IMR-90 (cell line): ENCODE results near the gene ZNF19. TPM values are rescaled to one million over a fixed set of nuclear protein-coding genes. Genes with fewer than 3 reads are reported as not detected.

Experiments used
- ATAC-seq: fragments of 200-7000 bp; cut with Tn5 transposase; 2 replicates; pipeline ENCODE4 v1.9.1; 2020; ENCODE audit warnings: low read depth, mild to moderate bottlenecking, moderate library complexity
- BruUV-seq: library from RNA; stranded (reverse); fragments of 400-500 nt; replicated peaks from 2 replicates; lab custom pipeline; 2021; lab: Mats Ljungman, UMichigan
- CTCF ChIA-PET: fragments of 300-600 bp; formaldehyde crosslinking; extraction: SDS; loops from one replicate; lab custom pipeline; 2021; ENCODE audit warnings: antibody characterized with exemption; lab: Yijun Ruan, JAX
- POLR2A ChIA-PET: fragments of 300-600 bp; sonication (Branson Sonifier 250); formaldehyde crosslinking; loops from one replicate; lab custom pipeline; 2022; ENCODE audit warnings: antibody characterized with exemption; ENCODE audit not compliant: unreplicated experiment; lab: Charles Lee
- DNase-seq: peaks from one replicate; pipeline ENCODE4 v3.0.0; 2013
- H2AFZ ChIP-seq: replicated peaks from 2 replicates; pipeline ENCODE3; 2013; ENCODE audit warnings: low read length, mild to moderate bottlenecking; ENCODE audit not compliant: poor library complexity
- H2AK5ac ChIP-seq: 2 replicates; pipeline ENCODE4 v1.6.1; 2013; ENCODE audit warnings: low read depth, low read length, inconsistent platforms
- H2AK9ac ChIP-seq: replicated peaks from 2 replicates; pipeline ENCODE3; 2013; ENCODE audit warnings: mild to moderate bottlenecking, low read depth, low read length, moderate library complexity; ENCODE audit not compliant: poor library complexity
- H2BK120ac ChIP-seq: 2 replicates; pipeline ENCODE4 v1.6.1; 2013; ENCODE audit warnings: low read depth, low read length, inconsistent platforms
- H2BK15ac ChIP-seq: 3 replicates; pipeline ENCODE4 v1.6.1; 2013; ENCODE audit warnings: low read depth, low read length, inconsistent platforms
- H2BK20ac ChIP-seq: 2 replicates; pipeline ENCODE4 v1.6.1; 2013; ENCODE audit warnings: low read depth, mild to moderate bottlenecking, inconsistent platforms, low read length, moderate library complexity
- H2BK5ac ChIP-seq: 2 replicates; pipeline ENCODE4 v1.6.1; 2013; ENCODE audit warnings: mild to moderate bottlenecking, low read depth, low read length, inconsistent platforms; ENCODE audit not compliant: poor library complexity, severe bottlenecking
- H3K14ac ChIP-seq: replicated peaks from 2 replicates; pipeline ENCODE4 v1.6.1; 2013; ENCODE audit warnings: low read depth, low read length, inconsistent platforms
- H3K18ac ChIP-seq: 2 replicates; pipeline ENCODE4 v1.6.1; 2013; ENCODE audit warnings: low read depth, low read length, control low read depth
- H3K23ac ChIP-seq: 2 replicates; pipeline ENCODE4 v1.6.1; 2013; ENCODE audit warnings: low read depth, low read length, inconsistent platforms
- H3K27ac ChIP-seq: 2 replicates; pipeline ENCODE4 v1.5.1; 2013; ENCODE audit warnings: mild to moderate bottlenecking, control low read depth, low read length; ENCODE audit not compliant: insufficient read depth
- H3K27me3 ChIP-seq: 2 replicates; pipeline ENCODE4 v1.6.1; 2013; ENCODE audit warnings: low read length; ENCODE audit not compliant: control insufficient read depth, insufficient read depth
- H3K36me3 ChIP-seq: 2 replicates; pipeline ENCODE4 v1.6.1; 2013; ENCODE audit warnings: low read length, mixed read lengths; ENCODE audit not compliant: control insufficient read depth, insufficient read depth
- H3K4ac ChIP-seq: 2 replicates; pipeline ENCODE4 v1.6.1; 2013; ENCODE audit warnings: low read depth, low read length, inconsistent platforms
- H3K4me1 ChIP-seq: 2 replicates; pipeline ENCODE4 v1.6.1; 2013; ENCODE audit warnings: low read length, mixed read lengths; ENCODE audit not compliant: control insufficient read depth, insufficient read depth
- H3K4me2 ChIP-seq: 2 replicates; pipeline ENCODE4 v1.6.1; 2013; ENCODE audit warnings: low read depth, mild to moderate bottlenecking, control low read depth, low read length, moderate library complexity
- H3K4me3 ChIP-seq: 2 replicates; pipeline ENCODE4 v1.5.1; 2013; ENCODE audit warnings: low read depth, mild to moderate bottlenecking, control low read depth, low read length, moderate library complexity; ENCODE audit not compliant: insufficient read depth
- H3K56ac ChIP-seq: 2 replicates; pipeline ENCODE4 v1.6.1; 2013; ENCODE audit warnings: low read length, inconsistent platforms; ENCODE audit not compliant: insufficient read depth; ENCODE audit errors: extremely low read depth
- H3K79me1 ChIP-seq, 2 experiments: 2 replicates each; pipeline ENCODE4 v1.6.1; 2013; ENCODE audit warnings: low read length in 2 of 2, inconsistent platforms in 1 of 2, low read depth in 1 of 2
- H3K9ac ChIP-seq: 2 replicates; pipeline ENCODE4 v1.6.1; 2013; ENCODE audit warnings: low read depth, low read length, control low read depth
- H3K9me1 ChIP-seq: 2 replicates; pipeline ENCODE4 v1.6.1; 2013; ENCODE audit warnings: low read length, inconsistent platforms; ENCODE audit not compliant: insufficient read depth
- H3K9me3 ChIP-seq: 2 replicates; pipeline ENCODE4 v1.6.1; 2013; ENCODE audit warnings: low read length; ENCODE audit not compliant: control insufficient read depth, insufficient read depth
- H4K20me1 ChIP-seq: 2 replicates; pipeline ENCODE4 v1.6.1; 2013; ENCODE audit warnings: low read length, inconsistent platforms; ENCODE audit not compliant: insufficient read depth
- H4K5ac ChIP-seq: 2 replicates; pipeline ENCODE4 v1.6.1; 2013; ENCODE audit warnings: mild to moderate bottlenecking, low read depth, low read length, control low read depth
- H4K8ac ChIP-seq, 2 experiments: 2 replicates each; pipeline ENCODE4 v1.6.1; 2013; ENCODE audit warnings: low read depth in 2 of 2, low read length in 2 of 2, control low read depth in 1 of 2, inconsistent platforms in 1 of 2
- H4K91ac ChIP-seq: 2 replicates; pipeline ENCODE4 v1.6.1; 2013; ENCODE audit warnings: low read depth, low read length, inconsistent platforms; ENCODE audit not compliant: insufficient read depth
- BHLHE40 ChIP-seq: fragments of 150-350 bp; IDR thresholded peaks from 2 replicates; pipeline ENCODE4 v1.6.1; 2016; ENCODE audit warnings: mild to moderate bottlenecking, low read depth, low read length
- CEBPB ChIP-seq: IDR thresholded peaks from 2 replicates; pipeline ENCODE4 v1.6.1; 2012; ENCODE audit warnings: low read depth, low read length, improper control_type of control experiment
- CHD1 ChIP-seq: IDR thresholded peaks from 2 replicates; pipeline ENCODE4 v1.6.1; 2012; ENCODE audit warnings: low read depth, low read length, improper control_type of control experiment
- FOS ChIP-seq: fragments of 150-350 bp; IDR thresholded peaks from 2 replicates; pipeline ENCODE4 v1.6.1; 2016; ENCODE audit warnings: low read depth, low read length
- MAFK ChIP-seq: IDR thresholded peaks from 2 replicates; pipeline ENCODE4 v1.6.1; 2012; ENCODE audit warnings: low read depth, low read length, improper control_type of control experiment
- MAZ ChIP-seq: IDR thresholded peaks from 2 replicates; pipeline ENCODE4 v1.6.1; 2012; ENCODE audit warnings: low read depth, mild to moderate bottlenecking, low read length, improper control_type of control experiment, moderate library complexity, borderline replicate concordance
- MXI1 ChIP-seq: IDR thresholded peaks from 2 replicates; pipeline ENCODE4 v1.6.1; 2012; ENCODE audit warnings: low read depth, mild to moderate bottlenecking, low read length, moderate library complexity, borderline replicate concordance
- NFE2L2 ChIP-seq: fragments of 150-350 bp; IDR thresholded peaks from 2 replicates; pipeline ENCODE4 v1.6.1; 2016; ENCODE audit warnings: low read depth, mild to moderate bottlenecking, low read length
- POLR2A ChIP-seq: IDR thresholded peaks from 2 replicates; pipeline ENCODE4 v1.6.1; 2012; ENCODE audit warnings: mild to moderate bottlenecking, low read depth, low read length
- RAD21 ChIP-seq: IDR thresholded peaks from 2 replicates; pipeline ENCODE4 v1.6.1; 2012; ENCODE audit warnings: low read length, improper control_type of control experiment
- RCOR1 ChIP-seq: IDR thresholded peaks from 2 replicates; pipeline ENCODE4 v1.6.1; 2012; ENCODE audit warnings: mild to moderate bottlenecking, low read length, improper control_type of control experiment; ENCODE audit not compliant: insufficient replicate concordance
- RFX5 ChIP-seq: IDR thresholded peaks from 2 replicates; pipeline ENCODE4 v1.8.0; 2012; ENCODE audit warnings: low read depth, mild to moderate bottlenecking, low read length, moderate library complexity
- SMC3 ChIP-seq: fragments of 150-350 bp; IDR thresholded peaks from 2 replicates; pipeline ENCODE4 v1.6.1; 2016; ENCODE audit warnings: low read depth, mild to moderate bottlenecking, antibody characterized with exemption, low read length, moderate library complexity
- dilution Hi-C: fragments of 300-500 bp; cut with HindIII; formaldehyde crosslinking; loops from one replicate; pipeline ENCODE4 v1.14.3; 2018; ENCODE audit warnings: low sequenced_read_pairs; ENCODE audit not compliant: unreplicated experiment
- in situ Hi-C: fragments of 300-500 bp; cut with MboI; formaldehyde crosslinking; loops from 3 replicates; pipeline ENCODE4 v1.14.3; 2019; ENCODE audit warnings: low sequenced_read_pairs, inconsistent platforms, mixed read lengths
- intact Hi-C: fragments of 100-400 bp; cut with micrococcal nuclease; formaldehyde crosslinking; loops from 2 replicates; pipeline ENCODE4 v1.10.0; 2022
- polyA plus RNA-seq, 3 experiments: library from polyadenylated mRNA; depleted of rRNA; stranded (reverse); fragments of >200 nt; gene quantifications; 2 replicates each; pipeline ENCODE4 v1.2.3, GENCODE V29; 2012; ENCODE audit warnings: low replicate concordance in 1 of 3
- total RNA-seq: library from RNA; depleted of rRNA; stranded (reverse); fragments of >200 nt; gene quantifications from 2 replicates; pipeline ENCODE4 v1.2.3, GENCODE V29; 2012
- TF ChIP-seq, protein P1 (sequence below): fragments of 150-350 bp; IDR thresholded peaks from 2 replicates; pipeline ENCODE4 v1.6.1; 2016; ENCODE audit warnings: low read depth, mild to moderate bottlenecking, low read length, moderate library complexity, borderline replicate concordance
- TF ChIP-seq, protein P2 (sequence below): conservative IDR thresholded peaks from 2 replicates; pipeline ENCODE4 v1.5.1; 2012; ENCODE audit warnings: mild to moderate bottlenecking, low read depth, low read length, improper control_type of control experiment
- TF ChIP-seq, protein P3 (sequence below): fragments of 150-350 bp; IDR thresholded peaks from 2 replicates; pipeline ENCODE4 v1.6.1; 2017; ENCODE audit warnings: mild to moderate bottlenecking, antibody characterized with exemption, low read length, low read depth

Gene ZNF19
- total and polyA plus RNA-seq, 2 of the 4 experiments (the other 2 are of a cell fraction): 0.89 to 2.9 TPM

DNA sequence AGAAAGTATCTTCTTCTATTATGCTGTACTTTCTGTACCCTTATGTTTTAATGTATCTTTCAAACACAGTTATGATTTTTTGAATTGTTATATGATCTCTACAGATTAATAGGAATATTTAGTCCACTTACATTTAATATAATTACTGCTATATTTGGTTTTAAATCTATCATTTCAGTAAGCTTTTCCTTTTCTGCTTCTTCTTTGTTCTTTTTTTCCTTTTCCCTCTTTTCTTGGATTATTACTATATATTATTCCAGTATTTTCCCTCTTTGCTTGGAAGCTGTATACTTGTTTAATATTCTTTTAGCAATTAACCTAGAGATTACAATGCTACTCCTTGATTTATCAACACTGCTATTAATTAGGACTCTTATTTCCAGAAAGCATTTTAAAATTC lies 60.7 kb downstream of the ZNF19 start:
- Histone ChIP-seq H3K56ac (no peak overlapping the region), H2BK20ac (no peak overlapping the region), H3K27me3 (peaks cover 20% of the 10 kb centered on the region), H3K9me1 (no peaks in the 10 kb centered on the region), H3K4me3 (no peak overlapping the region), H2BK15ac (no peak overlapping the region), H2AK9ac (no peak overlapping the region), H3K4ac (no peak overlapping the region), H2BK5ac (no peak overlapping the region), H3K79me1 (no peaks in the 10 kb centered on the region), H3K9ac (no peak overlapping the region), H4K8ac (no peak overlapping the region), H3K4me1 (no peaks in the 10 kb centered on the region), H3K18ac (no peak overlapping the region), H2AK5ac (no peak overlapping the region), H3K23ac (no peak overlapping the region), H4K20me1 (no peaks in the 10 kb centered on the region), H2AFZ (no peak overlapping the region), H4K5ac (no peak overlapping the region), H3K14ac (no peak overlapping the region), H3K36me3 (no peaks in the 10 kb centered on the region), H2BK120ac (no peak overlapping the region), H4K91ac (no peak overlapping the region), H3K27ac (no peak overlapping the region), H3K4me2 (no peak overlapping the region), H3K9me3 (no peaks in the 10 kb centered on the region)
- CTCF ChIA-PET: no interaction called here
- in situ Hi-C loops: no loop called here
- intact Hi-C loops: no loop called here
- no TSS peak for BruUV-seq
- DNase-seq (no peak), ATAC-seq (no peak)
- POLR2A ChIA-PET: no interaction called here
- dilution Hi-C loops: no loop called here
- TF ChIP-seq, protein P1, sequence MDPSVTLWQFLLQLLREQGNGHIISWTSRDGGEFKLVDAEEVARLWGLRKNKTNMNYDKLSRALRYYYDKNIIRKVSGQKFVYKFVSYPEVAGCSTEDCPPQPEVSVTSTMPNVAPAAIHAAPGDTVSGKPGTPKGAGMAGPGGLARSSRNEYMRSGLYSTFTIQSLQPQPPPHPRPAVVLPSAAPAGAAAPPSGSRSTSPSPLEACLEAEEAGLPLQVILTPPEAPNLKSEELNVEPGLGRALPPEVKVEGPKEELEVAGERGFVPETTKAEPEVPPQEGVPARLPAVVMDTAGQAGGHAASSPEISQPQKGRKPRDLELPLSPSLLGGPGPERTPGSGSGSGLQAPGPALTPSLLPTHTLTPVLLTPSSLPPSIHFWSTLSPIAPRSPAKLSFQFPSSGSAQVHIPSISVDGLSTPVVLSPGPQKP: no peak
- TF ChIP-seq, protein P2, sequence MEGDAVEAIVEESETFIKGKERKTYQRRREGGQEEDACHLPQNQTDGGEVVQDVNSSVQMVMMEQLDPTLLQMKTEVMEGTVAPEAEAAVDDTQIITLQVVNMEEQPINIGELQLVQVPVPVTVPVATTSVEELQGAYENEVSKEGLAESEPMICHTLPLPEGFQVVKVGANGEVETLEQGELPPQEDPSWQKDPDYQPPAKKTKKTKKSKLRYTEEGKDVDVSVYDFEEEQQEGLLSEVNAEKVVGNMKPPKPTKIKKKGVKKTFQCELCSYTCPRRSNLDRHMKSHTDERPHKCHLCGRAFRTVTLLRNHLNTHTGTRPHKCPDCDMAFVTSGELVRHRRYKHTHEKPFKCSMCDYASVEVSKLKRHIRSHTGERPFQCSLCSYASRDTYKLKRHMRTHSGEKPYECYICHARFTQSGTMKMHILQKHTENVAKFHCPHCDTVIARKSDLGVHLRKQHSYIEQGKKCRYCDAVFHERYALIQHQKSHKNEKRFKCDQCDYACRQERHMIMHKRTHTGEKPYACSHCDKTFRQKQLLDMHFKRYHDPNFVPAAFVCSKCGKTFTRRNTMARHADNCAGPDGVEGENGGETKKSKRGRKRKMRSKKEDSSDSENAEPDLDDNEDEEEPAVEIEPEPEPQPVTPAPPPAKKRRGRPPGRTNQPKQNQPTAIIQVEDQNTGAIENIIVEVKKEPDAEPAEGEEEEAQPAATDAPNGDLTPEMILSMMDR: no peak
- TF ChIP-seq FOS: no peak
- TF ChIP-seq NFE2L2: no peak
- TF ChIP-seq RAD21: no peak
- no peak for TF ChIP-seq MAFK
- no peak for TF ChIP-seq MXI1
- TF ChIP-seq MAZ: no peak
- TF ChIP-seq BHLHE40: no peak
- no peak for TF ChIP-seq SMC3
- no peak for TF ChIP-seq CHD1
- no peak for TF ChIP-seq CEBPB
- TF ChIP-seq RFX5: no peak
- TF ChIP-seq POLR2A: no peak
- TF ChIP-seq, protein P3, sequence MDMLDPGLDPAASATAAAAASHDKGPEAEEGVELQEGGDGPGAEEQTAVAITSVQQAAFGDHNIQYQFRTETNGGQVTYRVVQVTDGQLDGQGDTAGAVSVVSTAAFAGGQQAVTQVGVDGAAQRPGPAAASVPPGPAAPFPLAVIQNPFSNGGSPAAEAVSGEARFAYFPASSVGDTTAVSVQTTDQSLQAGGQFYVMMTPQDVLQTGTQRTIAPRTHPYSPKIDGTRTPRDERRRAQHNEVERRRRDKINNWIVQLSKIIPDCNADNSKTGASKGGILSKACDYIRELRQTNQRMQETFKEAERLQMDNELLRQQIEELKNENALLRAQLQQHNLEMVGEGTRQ: no peak
- TF ChIP-seq RCOR1: no peak
